Activated CD8-positive, alpha-beta memory T cell treated with anti-CD3 and anti-CD28 coated beads, Interleukin-2, amount 10 ng/mL, durations not matched to agents 7 days and 5 days (primary cell): ENCODE measurements around the gene EIPR1. TPM values are rescaled to one million over a fixed set of nuclear protein-coding genes. Genes with fewer than 3 reads are reported as not detected.
A peak's percentile ranks its signal among the peaks of the same experiment; 100 is the strongest.
"Not testable (repeated sequence)": the region's sequence is repeated elsewhere in the genome, so short reads cannot be mapped to it uniquely, and the experiment has no call there.

ENCODE experiments used
- ATAC-seq: fragments of 150-1000 bp; cut with Tn5 transposase; one replicate; pipeline ENCODE4 v1.10.0; 2021; ENCODE audit warnings: moderate library complexity
- CTCF ChIA-PET: fragments of 350-600 bp; sonication (Branson Sonifier 250); formaldehyde crosslinking; loops from one replicate; lab custom pipeline; 2021; ENCODE audit warnings: antibody characterized with exemption; lab: Charles Lee
- DNase-seq: peaks from one replicate; pipeline ENCODE4 v3.0.0-alpha.2; 2020
- H3K27ac Mint-ChIP-seq: one replicate; pipeline ENCODE4 v1.8.0; 2021; ENCODE audit warnings: mild to moderate bottlenecking, mixed read lengths
- H3K27me3 Mint-ChIP-seq: one replicate; pipeline ENCODE4 v1.8.0; 2021; ENCODE audit warnings: mixed read lengths
- H3K36me3 Mint-ChIP-seq: one replicate; pipeline ENCODE4 v1.8.0; 2021; ENCODE audit warnings: mild to moderate bottlenecking, mixed read lengths
- H3K4me1 Mint-ChIP-seq: one replicate; pipeline ENCODE4 v1.8.0; 2021; ENCODE audit warnings: mixed read lengths
- H3K4me3 Mint-ChIP-seq: one replicate; pipeline ENCODE4 v1.8.0; 2021; ENCODE audit warnings: mild to moderate bottlenecking, moderate library complexity, mixed read lengths
- H3K9me3 Mint-ChIP-seq: one replicate; pipeline ENCODE4 v1.8.0; 2022; ENCODE audit warnings: low read depth, mixed read lengths
- total RNA-seq, 2 experiments: library from RNA; stranded (reverse); gene quantifications; one replicate each; pipeline ENCODE4 v1.2.3, GENCODE V29; 2021

Gene EIPR1
- total RNA-seq, 2 experiments from 2014 or later, result 40.7 to 44.7 TPM

- ATAC-seq (no peak), DNase-seq (no peak)
- no peaks in the 10 kb centered on the region for H3K27me3 Mint-ChIP-seq
- H3K36me3 Mint-ChIP-seq, result peaks cover 73% of the 10 kb centered on the region
- H3K4me1 Mint-ChIP-seq, result peaks cover 6% of the 10 kb centered on the region
- H3K4me3 Mint-ChIP-seq, result no peak overlapping the region
- H3K9me3 Mint-ChIP-seq, result peaks cover 6% of the 10 kb centered on the region
- CTCF ChIA-PET, result no interaction called here
- H3K27ac Mint-ChIP-seq, result no peak overlapping the region
These were observed 14.6 kb upstream of the EIPR1 start for GRCh38 chr2:3392216-3392615.

GRCh38 chr2:3390041-3390440 is 12.4 kb upstream of the EIPR1 start:
- Mint-ChIP-seq H3K4me1 (peaks cover 6% of the 10 kb centered on the region), H3K9me3 (no peaks in the 10 kb centered on the region), H3K36me3 (peaks cover 56% of the 10 kb centered on the region), H3K4me3 (no peak overlapping the region), H3K27ac (no peak overlapping the region), H3K27me3 (no peaks in the 10 kb centered on the region)
- ATAC-seq (no peak), DNase-seq (no peak)
- CTCF ChIA-PET, result no interaction called here

- Mint-ChIP-seq H3K27ac (no peak overlapping the region), H3K9me3 (no peaks in the 10 kb centered on the region), H3K4me1 (peaks cover 12% of the 10 kb centered on the region), H3K36me3 (peaks cover 49% of the 10 kb centered on the region), H3K27me3 (no peaks in the 10 kb centered on the region), H3K4me3 (no peak overlapping the region)
- CTCF ChIA-PET, result interaction anchor here (0.6 kb wide), 1 partner anchor 130 kb away, joined by 3 read pairs; the partner anchor contains the start of gene ADI1
- ATAC-seq (no peak), DNase-seq (no peak)
These were observed 11.6 kb upstream of the EIPR1 start for GRCh38 chr2:3389193-3389592.

- no peak overlapping the region for H3K27ac Mint-ChIP-seq
- H3K4me1 Mint-ChIP-seq, result peaks cover 15% of the 10 kb centered on the region
- H3K9me3 Mint-ChIP-seq, result no peaks in the 10 kb centered on the region
- H3K36me3 Mint-ChIP-seq, result peaks cover 43% of the 10 kb centered on the region
- no peak overlapping the region for H3K4me3 Mint-ChIP-seq
- DNase-seq, result no peak
- H3K27me3 Mint-ChIP-seq, result no peaks in the 10 kb centered on the region
- CTCF ChIA-PET, result no interaction called here
- ATAC-seq, result no peak
These were observed 10.8 kb upstream of the EIPR1 start for GRCh38 chr2:3388412-3388738.

DNA sequence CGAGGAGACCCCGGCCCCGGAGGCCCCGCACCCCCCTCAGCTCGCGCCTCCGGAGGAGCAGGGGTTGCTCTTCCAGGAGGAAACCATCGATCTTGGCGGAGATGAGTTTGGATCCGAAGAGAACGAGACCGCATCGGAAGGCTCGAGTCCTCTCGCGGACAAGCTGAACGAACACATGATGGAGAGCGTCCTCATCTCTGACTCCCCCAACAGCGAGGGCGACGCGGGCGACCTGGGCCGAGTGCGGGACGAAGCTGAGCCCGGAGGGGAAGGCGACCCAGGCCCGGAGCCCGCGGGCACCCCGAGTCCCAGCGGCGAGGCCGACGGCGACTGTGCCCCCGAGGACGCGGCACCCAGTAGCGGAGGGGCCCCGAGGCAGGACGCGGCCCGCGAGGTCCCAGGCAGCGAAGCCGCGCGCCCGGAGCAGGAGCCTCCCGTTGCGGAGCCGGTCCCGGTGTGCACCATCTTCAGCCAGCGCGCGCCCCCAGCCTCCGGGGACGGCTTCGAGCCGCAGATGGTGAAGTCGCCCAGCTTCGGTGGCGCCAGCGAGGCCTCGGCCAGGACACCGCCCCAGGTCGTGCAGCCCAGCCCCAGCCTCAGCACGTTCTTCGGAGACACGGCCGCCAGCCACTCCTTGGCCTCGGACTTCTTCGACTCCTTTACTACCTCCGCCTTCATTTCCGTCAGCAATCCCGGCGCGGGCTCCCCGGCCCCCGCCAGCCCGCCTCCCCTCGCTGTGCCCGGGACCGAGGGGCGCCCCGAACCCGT is 10.2 kb upstream of the EIPR1 start:
- Mint-ChIP-seq H3K4me3 (no peak overlapping the region), H3K27me3 (no peaks in the 10 kb centered on the region), H3K4me1 (peaks cover 15% of the 10 kb centered on the region), H3K27ac (no peak overlapping the region), H3K36me3 (peaks cover 40% of the 10 kb centered on the region), H3K9me3 (no peaks in the 10 kb centered on the region)
- CTCF ChIA-PET, result interaction anchor here (1.3 to 1.6 kb wide), 2 partner anchors 8 to 29 kb away, joined by 3 read pairs; no protein-coding TSS in a partner anchor
- no peak for ATAC-seq
- no peak for DNase-seq

DNA sequence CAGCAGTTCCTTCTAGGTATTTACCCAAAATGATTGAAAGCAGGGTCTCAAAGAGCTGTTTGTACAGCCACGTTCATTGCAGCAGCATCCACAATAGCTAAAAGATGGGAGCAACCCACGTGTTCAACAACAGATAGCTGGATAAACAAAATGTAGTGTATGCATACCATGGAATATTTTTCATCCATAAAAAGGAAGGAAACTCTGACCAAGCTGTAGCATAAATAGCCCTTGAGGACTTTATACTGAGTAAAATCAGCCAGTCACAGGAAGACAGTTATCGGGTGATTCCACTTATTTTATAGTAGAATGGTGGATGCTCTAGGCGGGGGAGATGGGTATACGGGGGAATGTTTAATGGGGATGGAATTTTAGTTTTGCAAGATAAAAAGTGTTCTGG is 9.4 kb upstream of the EIPR1 start:
- H3K27ac Mint-ChIP-seq, result no peak overlapping the region
- H3K36me3 Mint-ChIP-seq, result peaks cover 32% of the 10 kb centered on the region
- peaks cover 15% of the 10 kb centered on the region for H3K4me1 Mint-ChIP-seq
- CTCF ChIA-PET, result interaction anchor here (1.3 to 1.6 kb wide), 2 partner anchors 8 to 28 kb away, joined by 3 read pairs; no protein-coding TSS in a partner anchor
- no peak overlapping the region for H3K4me3 Mint-ChIP-seq
- H3K9me3 Mint-ChIP-seq, result no peaks in the 10 kb centered on the region
- no peak for DNase-seq
- no peaks in the 10 kb centered on the region for H3K27me3 Mint-ChIP-seq
- ATAC-seq, result no peak

GRCh38 chr2:3386448-3386958 is 8.9 kb upstream of the EIPR1 start:
- CTCF ChIA-PET, result interaction anchor here (1.3 to 1.6 kb wide), 3 partner anchors 9 to 38 kb away, joined by 3 to 5 read pairs (median 3); no protein-coding TSS in a partner anchor
- H3K27me3 Mint-ChIP-seq, result no peaks in the 10 kb centered on the region
- ATAC-seq, result no peak
- H3K4me3 Mint-ChIP-seq, result no peak overlapping the region
- H3K27ac Mint-ChIP-seq, result no peak overlapping the region
- no peak for DNase-seq
- no peaks in the 10 kb centered on the region for H3K9me3 Mint-ChIP-seq
- H3K4me1 Mint-ChIP-seq, result peaks cover 19% of the 10 kb centered on the region
- H3K36me3 Mint-ChIP-seq, result peaks cover 36% of the 10 kb centered on the region

GRCh38 chr2:3379647-3380534 is 2.3 kb upstream of the EIPR1 start, which contains the start of gene TRAPPC12:
Gene TRAPPC12 (plus strand): TSS chr2:3379694. CDS start chr2:3387624, 7,930 bp downstream.
- Mint-ChIP-seq H3K27ac (peak within 1 kb of the TSS; percentile 99), H3K4me1 (peaks cover 57% of the 10 kb centered on the region), H3K27me3 (no peaks in the 10 kb centered on the region), H3K9me3 (no peaks in the 10 kb centered on the region), H3K4me3 (peak within 1 kb of the TSS; percentile 100), H3K36me3 (peaks cover 15% of the 10 kb centered on the region)
- ATAC-seq (peak; percentile 77), DNase-seq (peak; percentile 96)
- CTCF ChIA-PET, result interaction anchor here (1.0 to 2.5 kb wide), 6 partner anchors 14 to 272 kb away, joined by 3 to 7 read pairs (median 4); no protein-coding TSS in a partner anchor

- CTCF ChIA-PET, result interaction anchor here (1.0 to 2.5 kb wide), 4 partner anchors 16 to 273 kb away, joined by 3 to 7 read pairs (median 4); no protein-coding TSS in a partner anchor
- no peak for ATAC-seq
- Mint-ChIP-seq H3K36me3 (peaks cover 15% of the 10 kb centered on the region), H3K9me3 (no peaks in the 10 kb centered on the region), H3K4me1 (peaks cover 51% of the 10 kb centered on the region), H3K27ac (peak overlapping the region; percentile 94), H3K27me3 (no peaks in the 10 kb centered on the region), H3K4me3 (peak overlapping the region; percentile 100)
- DNase-seq, result no peak
These were observed 1.7 kb upstream of the EIPR1 start for GRCh38 chr2:3379339-3379646.

DNA sequence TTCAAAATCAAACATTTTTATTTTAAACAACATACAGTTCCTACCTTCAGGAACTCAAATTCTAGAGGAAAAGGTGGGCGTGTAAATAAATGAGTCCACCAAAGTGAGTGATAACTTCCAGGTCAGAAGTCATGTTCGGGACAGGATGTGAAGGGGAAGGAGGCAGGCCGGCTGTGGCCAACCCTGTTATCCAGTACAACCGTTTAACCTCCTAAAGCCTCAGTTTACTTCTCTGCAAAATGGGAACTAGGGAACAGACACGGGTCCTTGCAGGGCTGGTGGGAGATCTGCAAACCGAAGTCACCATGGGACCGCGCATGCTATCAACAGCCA is 373 bp downstream of the EIPR1 start:
- Mint-ChIP-seq H3K9me3 (no peaks in the 10 kb centered on the region), H3K4me3 (peak overlapping the region; percentile 100), H3K27ac (peak overlapping the region; percentile 99), H3K36me3 (peaks cover 13% of the 10 kb centered on the region), H3K4me1 (peaks cover 47% of the 10 kb centered on the region), H3K27me3 (no peaks in the 10 kb centered on the region)
- CTCF ChIA-PET, result interaction anchor here (1.5 kb wide), 1 partner anchor 181 kb away, joined by 6 read pairs; the partner anchor contains the start of gene RNASEH1
- peak; percentile 28 for ATAC-seq
- peak; percentile 72 for DNase-seq

DNA sequence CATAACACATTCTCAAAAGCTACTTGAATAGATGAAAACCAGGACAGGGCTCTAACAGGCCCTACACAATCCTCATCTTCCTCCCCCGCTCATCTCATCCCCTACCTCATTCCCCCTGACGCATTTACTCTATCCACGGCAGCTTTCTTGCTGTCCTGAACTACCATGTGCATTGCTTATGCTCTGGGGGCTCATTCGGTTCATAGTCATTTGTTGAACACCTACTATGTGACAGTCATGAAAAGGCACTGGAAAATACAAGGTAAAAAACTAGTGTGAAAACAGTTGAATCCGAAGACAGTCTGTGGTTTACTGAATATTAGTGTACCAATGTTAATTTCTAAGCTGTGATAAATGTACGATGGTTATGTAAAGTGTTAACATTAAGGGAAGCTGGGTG is 797 bp downstream of the EIPR1 start:
- peaks cover 12% of the 10 kb centered on the region for H3K36me3 Mint-ChIP-seq
- no peaks in the 10 kb centered on the region for H3K27me3 Mint-ChIP-seq
- DNase-seq (no peak), ATAC-seq (no peak)
- H3K27ac Mint-ChIP-seq, result peak overlapping the region; percentile 99
- peaks cover 46% of the 10 kb centered on the region for H3K4me1 Mint-ChIP-seq
- H3K9me3 Mint-ChIP-seq, result no peaks in the 10 kb centered on the region
- peak overlapping the region; percentile 100 for H3K4me3 Mint-ChIP-seq
- CTCF ChIA-PET, result no interaction called here

DNA sequence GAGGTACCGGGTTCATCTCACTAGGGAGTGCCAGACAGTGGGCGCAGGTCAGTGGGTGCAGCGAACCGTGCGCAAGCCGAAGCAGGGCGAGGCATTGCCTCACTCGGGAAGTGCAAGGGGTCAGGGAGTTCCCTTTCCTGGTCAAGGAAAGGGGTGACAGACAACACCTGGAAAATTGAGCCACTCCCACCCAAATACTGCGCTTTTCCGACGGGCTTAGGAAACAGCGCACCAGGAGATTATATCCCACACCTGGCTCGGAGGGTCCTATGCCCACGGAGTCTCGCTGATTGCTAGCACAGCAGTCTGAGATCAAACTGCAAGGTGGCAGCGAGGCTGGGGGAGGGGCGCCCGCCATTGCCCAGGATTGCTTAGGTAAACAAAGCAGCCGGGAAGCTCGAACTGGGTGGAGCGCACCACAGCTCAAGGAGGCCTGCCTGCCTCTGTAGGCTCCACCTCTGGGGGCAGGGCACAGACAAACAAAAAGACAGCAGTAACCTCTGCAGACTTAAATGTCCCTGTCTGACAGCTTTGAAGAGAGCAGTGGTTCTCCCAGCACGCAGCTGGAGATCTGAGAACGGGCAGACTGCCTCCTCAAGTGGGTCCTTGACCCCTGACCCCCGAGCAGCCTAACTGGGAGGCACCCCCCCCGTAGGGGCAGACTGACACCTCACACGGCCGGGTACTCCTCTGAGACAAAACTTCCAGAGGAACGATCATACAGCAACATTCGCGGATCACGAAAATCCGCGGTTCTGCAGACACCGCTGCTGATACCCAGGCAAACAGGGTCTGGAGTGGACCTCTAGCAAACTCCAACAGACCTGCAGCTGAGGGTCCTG is 8.1 kb downstream of the EIPR1 start:
- H3K4me1 Mint-ChIP-seq, DNase-seq, ATAC-seq, CTCF ChIA-PET, H3K9me3 Mint-ChIP-seq, H3K27ac Mint-ChIP-seq, H3K4me3 Mint-ChIP-seq, H3K27me3 Mint-ChIP-seq: not testable (repeated sequence)
- peaks cover 10% of the 10 kb centered on the region for H3K36me3 Mint-ChIP-seq
